NCI-H748 (cell line): ENCODE data around the gene TCERG1L.
A peak's percentile ranks its signal among the peaks of the same experiment; 100 is the strongest.
"Not testable (repeated sequence)": the region's sequence is repeated elsewhere in the genome, so short reads cannot be mapped to it uniquely, and the experiment has no call there.

Experiments used
- DNase-seq: peaks from one replicate; lab custom pipeline; 2025; ENCODE audit not compliant: unreplicated experiment; lab: John Stamatoyannopoulos, UW

The TCERG1L gene

DNA sequence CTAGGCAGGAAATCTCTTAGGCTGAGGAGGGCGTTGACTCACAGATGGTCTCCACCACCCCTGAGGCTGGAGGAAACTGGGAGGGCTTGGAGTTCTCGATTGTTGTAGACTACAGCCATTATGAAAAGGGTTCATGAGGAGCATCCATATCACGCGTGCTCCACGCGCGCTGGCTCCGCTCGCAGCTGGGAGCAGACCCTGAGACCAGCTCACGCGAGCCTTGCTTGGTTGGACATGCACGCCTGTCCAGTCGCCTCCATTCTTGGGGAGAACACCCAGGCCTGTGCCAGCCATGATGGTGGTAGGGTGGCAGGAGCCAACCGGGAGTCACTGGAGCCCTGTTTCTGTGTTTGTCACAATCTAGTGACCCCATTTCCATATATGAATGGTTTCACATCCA, 139.1 kb downstream of the TCERG1L start:
- DNase-seq, result no peak

DNA sequence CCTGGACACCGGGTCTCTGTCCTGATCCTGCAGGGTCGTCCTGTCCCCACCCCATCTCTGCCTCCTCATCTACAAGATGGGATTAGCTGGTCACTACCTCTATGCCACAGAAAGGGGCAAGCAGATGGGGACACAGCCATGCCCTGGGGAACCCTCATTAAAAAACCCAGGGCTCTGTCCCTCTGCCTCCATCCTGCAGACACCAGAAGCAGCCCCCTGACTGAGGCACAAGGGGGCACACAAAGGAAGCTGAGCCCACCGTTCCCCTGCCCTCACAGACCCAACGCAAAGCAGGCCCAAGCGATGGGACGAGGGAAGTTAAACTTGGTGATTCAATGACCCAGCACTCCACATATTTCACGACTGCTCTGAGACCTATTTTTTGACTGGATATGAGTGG, 142.4 kb downstream of the TCERG1L start:
- DNase-seq, result no peak

DNA sequence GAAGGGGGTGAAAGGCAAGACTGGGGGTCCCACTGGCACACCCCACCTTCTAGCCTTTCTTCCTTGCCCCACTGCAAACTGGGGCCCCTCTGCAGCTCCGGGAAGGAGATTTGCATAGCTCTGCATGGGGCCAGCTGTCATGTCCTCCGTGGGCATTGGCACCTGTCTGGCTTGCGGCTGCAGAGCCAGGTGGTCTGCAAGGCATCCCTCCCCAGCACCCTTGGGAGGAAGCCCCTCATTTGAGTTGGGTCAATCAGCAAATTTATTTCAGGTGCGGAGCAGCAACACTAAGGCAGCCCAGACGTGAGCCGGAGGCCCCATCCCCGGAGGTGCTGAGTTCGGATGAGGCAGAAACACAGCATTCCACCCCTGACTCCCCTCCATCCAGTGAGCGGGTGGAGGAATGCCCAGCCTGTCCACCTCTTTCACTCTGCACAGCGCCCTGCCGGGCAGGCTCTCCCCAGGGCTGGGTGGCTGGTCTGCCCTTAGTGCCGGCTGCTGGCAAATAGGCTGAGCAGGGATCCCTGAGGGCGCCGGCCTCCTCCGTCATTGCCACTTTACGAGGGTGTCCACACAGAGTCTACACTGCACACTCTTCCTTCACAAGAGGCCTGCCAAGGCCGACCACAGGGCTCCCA, 143.2 kb downstream of the TCERG1L start:
- no peak for DNase-seq

DNA sequence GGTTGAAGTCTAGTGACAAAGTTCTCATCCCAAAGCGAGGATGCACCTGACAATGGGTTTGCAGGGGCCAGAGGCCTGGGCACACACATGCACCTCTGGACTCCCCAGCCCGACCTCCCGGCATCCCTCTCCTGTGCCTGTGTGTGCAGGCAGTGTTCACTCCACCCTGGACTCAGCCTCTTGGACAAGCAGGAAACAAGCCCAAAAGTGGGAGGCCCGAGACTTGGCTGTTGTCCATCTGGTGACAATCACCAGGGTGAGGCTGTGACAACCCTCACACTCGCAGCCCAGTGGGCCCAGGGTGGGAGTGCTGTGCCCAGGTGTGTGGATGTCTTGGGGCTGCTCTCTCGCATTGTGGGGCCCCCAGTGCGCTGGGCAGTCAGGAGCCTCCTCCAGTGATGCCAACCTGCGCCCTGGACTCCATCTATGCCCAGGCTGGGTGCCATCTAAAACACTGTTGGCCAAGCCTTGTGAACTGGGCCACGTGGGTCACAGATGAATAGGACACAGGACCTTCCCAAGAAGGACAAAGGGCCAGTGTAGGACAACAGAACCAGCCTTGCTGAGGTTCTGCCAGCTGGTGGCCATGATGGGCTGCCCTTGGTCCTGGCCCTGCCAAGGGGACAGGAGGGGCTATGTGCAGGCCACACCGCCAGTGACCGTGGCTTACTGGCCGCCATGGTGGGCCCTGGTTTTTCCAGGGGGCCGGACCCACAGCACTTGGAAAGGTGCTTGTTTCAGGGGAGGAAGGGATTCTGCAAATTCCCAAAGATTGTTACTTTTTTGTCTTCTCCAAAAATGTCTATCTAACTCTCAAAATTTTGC, 144.3 kb downstream of the TCERG1L start:
- DNase-seq, result no peak

DNA sequence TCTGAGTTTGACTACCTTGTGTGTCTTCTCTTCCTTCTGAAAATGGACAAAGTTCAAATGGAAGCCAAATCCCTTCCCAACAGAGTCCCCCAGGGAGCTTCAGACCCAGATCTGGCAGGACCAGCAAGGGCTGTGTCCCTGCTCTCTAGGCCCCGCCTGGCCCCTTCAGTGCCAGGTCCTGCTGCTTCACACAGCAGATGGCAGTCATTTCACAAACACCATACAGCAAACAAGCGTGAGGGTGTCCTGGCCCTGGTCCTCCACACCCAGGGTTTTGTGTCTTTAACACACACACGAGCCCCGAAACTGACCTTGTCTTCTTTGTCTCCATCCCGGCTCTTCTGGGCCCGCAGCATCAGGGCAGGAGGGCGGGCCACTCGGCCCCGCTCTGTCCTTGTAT, 145.0 kb downstream of the TCERG1L start:
- DNase-seq, result peak; percentile 11

DNA sequence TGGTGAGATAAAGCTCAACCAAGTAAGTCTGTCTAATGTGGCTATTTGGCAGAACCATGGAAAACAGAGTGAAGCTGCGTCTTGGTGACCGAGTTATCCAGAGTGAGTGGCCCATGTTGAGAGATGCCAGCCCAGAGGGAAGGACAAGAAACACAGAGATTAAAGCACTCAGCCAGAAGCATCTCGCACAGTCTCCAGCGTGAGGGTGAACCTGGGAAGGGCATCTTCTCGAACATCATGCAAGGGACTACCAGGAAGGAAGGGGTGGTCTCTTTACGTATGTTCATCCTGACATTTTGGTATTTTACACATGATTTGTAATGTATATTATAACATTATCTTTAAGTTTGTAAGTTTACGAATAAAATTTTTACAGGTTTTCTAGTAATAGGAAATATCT, 146.4 kb downstream of the TCERG1L start:
- no peak for DNase-seq

DNA sequence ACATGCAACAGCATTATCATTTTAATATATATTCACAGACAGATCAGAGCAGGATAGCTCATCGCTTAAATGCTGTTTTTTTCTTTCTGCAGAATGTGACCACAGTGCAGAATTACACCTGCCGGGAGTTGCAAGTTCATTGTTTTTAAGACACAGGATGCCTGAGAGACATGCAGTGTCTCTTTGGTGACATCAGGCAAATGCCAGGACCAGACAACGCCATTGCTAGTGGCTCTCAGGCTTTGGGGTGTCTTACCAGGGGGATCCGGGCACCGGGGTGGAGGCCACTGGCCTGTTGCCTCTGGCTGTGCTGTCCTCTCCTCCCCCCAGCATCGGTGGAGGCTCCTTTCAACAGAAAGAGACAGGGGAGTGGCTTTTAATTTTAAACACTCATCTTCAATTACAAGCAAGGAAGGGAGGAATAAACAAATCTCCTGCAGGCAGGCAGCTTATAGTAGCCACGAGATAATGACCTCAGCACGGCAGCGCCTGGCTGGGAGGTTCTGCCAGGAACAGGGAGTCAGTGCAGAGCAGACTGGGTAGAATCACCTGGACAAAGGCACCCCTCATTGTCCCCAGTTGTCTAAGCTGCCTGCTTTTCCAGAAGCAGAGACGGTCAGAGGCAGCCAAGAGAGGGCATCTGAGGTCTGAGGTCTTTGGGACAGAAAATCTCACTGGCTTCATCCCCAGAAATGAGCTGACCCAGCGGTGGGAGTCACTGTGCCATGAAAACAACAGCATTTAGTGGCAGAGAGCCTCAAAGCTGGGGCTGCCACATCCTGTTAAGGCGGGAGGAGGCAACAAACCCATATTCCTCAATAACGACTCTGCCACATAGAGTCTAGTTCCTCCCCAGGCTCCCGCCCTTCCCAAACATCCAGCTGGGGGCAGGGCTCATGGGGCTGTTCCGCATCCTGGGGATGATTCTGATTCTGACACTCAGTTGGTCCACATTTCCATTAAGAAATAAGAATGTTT, 148.4 kb downstream of the TCERG1L start:
- peak; percentile 85 for DNase-seq

DNA sequence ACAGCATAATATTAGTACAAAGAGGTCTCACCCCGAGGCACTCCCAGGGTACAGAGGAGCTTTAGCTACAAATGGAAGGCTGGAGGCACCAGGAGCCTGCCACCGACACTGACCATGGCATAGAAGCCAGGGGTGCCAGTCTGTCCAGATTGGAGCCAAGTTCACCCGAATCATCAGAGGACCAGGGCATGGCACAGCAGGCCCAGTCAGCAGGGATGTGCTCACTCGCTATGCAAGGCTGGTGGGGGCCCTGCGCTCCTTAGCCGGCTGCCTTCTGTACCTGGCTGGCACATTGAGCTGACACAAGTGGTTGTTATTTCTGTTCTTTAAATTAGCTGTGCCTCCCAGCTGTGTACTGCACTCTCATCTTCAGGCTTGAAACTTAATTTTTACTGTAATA, 149.3 kb downstream of the TCERG1L start:
- no peak for DNase-seq

DNA sequence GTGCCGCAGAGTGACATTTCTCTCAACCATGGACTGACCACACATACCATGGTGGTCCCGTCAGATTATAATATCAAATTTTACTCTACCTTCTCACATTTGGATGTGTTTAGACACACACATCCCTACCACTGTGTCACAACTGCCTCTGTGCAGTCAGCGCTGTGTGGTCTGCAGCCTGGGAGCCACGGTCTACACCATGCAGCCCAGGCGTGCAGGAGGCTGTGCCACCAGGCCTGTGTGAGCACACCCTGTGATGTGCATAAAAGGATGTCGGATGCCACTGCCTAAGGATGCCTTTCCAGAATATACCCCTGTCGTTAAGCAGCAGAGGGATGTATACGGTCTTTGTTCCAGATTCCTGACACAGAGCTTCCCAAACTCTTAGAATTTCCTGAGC, 150.4 kb downstream of the TCERG1L start:
- DNase-seq, result no peak

DNA sequence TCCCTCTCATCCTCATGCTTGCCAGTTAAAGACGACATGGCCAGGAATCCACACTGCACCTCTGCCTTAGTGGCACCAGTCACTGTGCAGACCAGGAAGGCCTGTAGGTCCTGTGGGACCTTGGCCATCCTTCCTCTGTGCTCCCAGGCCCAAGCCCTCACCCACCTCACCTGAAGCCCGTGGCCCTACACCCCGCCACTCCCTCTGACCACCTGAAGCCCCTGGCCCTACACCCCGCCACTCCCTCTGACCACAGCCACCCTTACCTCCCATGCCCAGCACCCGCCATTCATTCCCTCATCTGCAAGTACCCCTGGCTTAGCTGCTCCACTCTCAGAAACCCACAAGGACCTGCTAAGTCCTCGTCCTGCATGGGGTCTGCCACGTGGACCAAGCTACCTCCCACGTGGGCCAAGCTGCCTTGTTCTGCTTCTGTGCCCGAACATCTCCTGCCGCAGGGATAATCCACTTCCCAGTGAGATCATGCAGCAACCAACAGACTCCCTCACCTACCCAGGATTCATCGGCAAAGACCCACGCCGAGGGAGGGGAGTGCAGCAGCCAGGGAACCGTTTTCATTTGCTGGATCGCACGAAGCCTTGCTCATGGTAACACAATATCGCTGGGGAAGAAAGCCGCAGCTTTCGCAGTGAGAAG, 151.2 kb downstream of the TCERG1L start:
- DNase-seq, result no peak

DNA sequence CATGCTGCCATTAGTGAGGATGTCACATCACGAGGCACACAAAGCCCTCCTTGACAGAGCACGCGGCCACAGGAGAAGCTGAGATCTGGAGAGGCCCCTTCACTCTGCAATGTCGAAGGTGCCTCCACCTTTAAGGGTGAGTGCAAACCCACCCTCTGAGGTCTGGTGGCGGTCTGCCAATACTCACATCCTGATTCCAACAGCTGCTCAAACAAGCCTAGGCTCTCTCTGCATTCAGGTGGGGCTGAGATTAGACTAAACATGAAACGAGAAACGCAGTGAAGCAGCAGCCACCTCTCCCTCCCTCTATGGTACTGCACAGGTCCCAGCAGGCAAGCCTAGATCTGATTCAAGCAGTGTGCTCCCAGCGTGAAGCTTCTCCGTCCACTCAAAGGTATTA, 151.8 kb downstream of the TCERG1L start:
- DNase-seq, result no peak

DNA sequence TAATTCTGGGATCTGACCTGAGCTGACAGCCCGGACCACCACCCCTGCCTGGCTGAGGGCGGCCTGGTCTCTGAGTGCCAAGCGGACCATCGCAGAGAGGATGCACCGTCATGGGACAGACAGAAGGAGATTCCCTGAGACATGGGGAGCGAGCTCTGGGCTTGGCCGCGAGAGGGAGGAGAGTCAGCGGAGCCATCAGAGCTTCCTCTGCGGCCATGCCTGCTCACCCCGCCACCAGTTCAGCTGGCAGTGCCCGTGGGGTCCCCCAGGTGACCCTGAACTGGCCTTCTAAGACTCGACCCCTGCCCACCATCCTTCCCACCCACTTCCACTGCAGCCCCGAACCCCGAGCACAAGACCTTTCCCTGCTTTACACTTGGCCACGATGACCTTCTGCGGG, 152.8 kb downstream of the TCERG1L start:
- DNase-seq, result no peak

DNA sequence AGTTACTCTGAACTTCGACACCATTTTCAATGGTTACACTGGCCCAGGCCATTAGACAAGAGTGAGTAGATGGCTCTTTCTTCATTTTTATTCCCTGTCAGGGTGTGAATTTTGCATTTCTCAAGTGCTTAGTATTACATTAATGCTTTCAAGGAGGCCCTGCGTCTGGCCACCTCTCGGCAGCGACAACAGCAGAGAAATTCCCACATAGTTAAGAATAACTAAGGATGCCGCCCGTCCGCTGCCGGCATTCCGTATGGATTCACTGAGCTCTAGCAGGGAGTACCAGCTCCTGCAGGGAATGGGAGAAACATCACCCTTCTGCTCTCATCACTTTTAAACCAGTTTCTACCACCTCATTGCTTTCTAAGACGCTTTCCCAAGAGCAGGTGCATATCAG, 153.6 kb downstream of the TCERG1L start:
- no peak for DNase-seq

DNA sequence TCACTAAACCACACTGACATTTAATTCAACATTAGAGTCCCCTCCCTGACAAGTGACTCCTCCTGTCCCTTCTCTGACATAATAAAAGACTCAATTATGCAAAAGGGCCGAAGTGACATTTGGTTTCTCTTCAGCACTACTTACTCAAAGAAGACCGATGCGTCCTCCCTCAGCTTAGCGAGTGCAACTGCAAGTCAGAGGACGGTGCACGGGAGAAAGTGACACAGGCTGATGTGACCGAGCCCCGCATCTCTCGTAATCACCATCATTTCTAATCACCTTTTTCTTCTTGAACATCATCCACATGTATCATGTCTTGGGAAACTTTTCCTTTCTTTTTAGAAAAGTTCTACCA, 155.7 kb downstream of the TCERG1L start:
- no peak for DNase-seq

DNA sequence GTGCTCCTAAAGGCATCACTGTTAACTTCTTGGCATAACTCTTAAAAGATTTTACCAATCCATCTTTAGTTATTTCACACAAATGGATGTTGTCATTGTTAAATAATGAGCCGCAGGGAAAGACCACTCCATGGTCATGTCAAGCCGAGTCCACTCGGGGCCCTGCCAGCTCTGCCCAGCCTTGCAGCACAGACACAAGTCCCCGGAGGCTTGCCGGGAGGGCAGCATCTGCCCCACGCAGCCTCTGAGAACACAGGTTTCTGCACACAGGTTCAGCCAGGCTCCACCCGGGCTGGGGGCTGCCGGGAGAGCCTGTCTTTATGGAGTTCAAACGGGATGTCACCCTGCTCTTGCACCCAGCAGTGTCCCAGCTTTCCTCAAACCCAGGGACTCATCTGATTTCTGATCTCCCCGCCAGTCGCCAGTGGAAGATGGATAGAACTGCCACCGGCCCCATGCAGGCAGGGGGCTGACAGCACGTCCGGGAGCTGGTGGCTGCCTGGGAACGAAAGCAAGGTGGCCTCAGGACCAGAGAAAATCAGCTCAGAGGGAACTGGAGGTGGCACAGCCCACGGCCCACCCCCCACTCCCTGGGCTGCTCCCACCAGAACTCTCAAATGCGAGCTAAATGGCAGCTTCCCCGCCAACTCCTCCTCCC, 156.2 kb downstream of the TCERG1L start:
- DNase-seq, result no peak

DNA sequence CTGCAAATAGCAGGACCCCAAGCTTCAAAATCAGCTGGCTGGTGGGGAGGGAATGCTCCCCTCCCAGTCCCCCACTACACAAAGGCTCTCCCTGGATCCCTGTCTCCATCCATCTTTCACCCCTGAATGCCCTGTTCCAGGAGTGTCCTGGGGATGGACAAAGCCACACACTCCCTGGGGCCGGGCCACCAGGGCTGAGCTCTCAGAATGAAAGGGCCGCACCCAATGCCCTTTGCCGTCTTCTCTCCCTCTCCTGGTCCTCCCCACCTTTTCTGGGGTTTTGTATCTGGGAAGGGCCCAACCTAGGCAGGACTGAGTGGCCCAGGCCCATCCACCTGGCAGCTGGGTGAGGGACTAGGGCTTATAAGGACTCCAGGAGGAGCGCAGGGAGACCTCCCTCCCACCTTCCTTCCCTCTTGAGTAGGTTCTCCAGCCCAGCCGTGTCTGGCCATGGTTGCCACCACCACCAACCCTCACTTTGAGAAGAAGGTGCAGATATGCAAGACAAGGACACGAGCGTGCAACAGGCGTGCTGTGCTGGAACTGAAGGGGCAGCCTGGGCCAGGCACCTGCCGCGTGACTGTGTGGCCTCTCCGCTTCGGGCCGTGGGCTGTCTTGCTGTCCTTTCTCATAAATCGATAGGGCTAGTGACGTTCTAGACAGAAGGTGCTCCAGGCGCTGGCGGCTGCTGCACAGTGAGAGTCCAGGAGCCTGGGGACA, 157.1 kb downstream of the TCERG1L start:
- DNase-seq, result no peak

DNA sequence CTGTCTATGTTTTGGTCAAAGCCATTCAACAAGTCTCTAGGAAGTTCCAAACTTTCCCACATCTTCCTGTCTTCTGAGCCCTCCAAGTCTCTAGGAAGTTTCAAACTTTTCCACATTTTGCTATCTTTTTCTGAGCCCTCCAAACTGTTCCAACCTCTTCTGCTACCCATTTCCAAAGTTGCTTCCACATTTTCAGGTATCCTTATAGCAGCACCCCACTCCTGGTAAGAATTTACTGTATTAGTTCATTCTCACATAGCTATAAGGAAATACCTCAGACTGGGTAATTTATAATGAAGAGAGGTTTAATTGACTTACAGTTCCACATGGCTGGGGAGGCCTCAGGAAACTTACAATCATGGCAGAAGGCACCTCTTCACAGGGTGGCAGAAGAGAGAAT, 159.1 kb downstream of the TCERG1L start:
- DNase-seq, result not testable (repeated sequence)

DNA sequence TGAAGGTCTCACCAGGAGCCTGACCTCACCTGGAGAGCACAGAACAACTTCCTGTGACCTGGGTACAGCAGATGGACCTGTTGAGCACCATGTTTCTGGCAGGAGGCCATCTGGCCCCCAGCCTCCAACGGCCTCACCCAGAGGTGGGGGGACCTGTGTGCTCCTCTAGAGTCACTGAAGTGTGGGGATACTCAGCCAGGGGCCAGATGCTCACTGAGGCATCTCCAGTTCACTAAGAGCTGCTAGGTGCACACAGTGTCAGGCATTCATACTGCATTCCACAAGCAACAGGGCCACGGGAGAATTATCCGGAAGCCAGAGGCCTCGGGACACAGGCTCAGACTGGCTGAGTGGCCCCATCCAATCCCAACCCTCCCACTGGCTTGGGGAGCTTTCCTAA, 161.4 kb downstream of the TCERG1L start:
- DNase-seq, result no peak

DNA sequence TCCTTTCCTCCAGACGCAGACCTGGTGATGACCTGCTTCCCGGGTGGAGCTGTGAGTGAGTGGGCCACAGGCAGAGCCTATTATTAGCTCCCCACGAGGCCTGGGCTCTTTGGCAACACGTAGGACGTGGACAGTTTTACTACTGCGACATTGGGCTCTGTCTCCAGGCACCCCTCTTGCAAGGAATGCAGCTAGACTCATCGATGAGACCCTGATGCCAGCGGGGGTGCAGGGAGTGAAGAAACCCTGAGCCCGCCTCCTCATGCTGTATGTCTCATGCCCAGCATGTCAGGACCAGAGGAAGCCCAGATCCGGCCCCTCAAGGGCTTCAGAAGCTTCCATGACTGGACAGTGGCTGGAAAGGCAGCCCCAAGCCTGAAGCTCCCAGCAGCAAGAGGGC, 161.9 kb downstream of the TCERG1L start:
- no peak for DNase-seq

DNA sequence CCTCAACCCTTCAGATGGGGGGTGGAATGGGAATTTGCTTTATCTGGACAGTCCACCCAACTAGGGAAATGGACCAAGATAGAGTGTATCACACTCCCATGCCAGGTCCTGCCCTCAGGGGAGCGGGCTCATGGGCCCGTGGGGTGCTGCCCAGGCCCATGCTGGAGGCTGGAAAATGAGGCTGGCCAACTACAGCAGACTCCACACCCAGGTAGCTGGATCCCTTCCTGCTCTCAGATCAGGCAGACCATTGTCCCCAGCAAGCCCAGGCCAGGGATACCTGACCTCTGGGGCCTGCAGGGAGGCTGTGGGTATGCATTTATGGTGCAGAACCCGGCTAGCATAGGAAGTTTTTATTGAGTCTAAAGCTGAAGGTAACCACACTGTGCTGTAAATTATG, 162.4 kb downstream of the TCERG1L start:
- no peak for DNase-seq
